Kidney (tissue), 14 donors: ENCODE data around the gene RXRG. TPM values are rescaled to one million over a fixed set of nuclear protein-coding genes. Genes with fewer than 3 reads are reported as not detected.
A peak's percentile ranks its signal among the peaks of the same experiment; 100 is the strongest.

Source experiments
- DNase-seq, 5 donors: peaks; one replicate each; pipeline ENCODE4 v3.0.0-alpha.2; 2013 to 2020
- FAIRE-seq: peaks from 2 replicates; lab custom pipeline; 2012; peaks lifted over from hg19 to GRCh38; lab: Jason Lieb, UNC
- H3K27ac ChIP-seq, 2 donors: one replicate each; pipeline ENCODE4 v1.7.0; 2013; ENCODE audit warnings: low read depth in 2 of 2, low read length in 2 of 2, inconsistent platforms in 1 of 2
- H3K27me3 ChIP-seq: one replicate; pipeline ENCODE4 v1.7.1; 2013; ENCODE audit warnings: low read length, inconsistent platforms; ENCODE audit not compliant: control insufficient read depth, insufficient read depth
- H3K36me3 ChIP-seq, 3 donors: one replicate each; pipeline versions ENCODE4 v1.7.0 to v1.7.1; 2013; ENCODE audit warnings: low read length in 3 of 3, control low read depth in 1 of 3, inconsistent platforms in 1 of 3; ENCODE audit not compliant: insufficient read depth in 3 of 3, control insufficient read depth in 2 of 3
- H3K4me1 ChIP-seq, 3 donors: one replicate each; pipeline versions ENCODE4 v1.7.0 to v1.7.1; 2013; ENCODE audit warnings: low read length in 3 of 3, inconsistent platforms in 1 of 3, low read depth in 1 of 3; ENCODE audit not compliant: control insufficient read depth in 2 of 3, insufficient read depth in 2 of 3
- H3K4me3 ChIP-seq, 3 donors: one replicate each; pipeline versions ENCODE4 v1.7.0 to v1.8.1; 2013; ENCODE audit warnings: low read length in 3 of 3, control low read depth in 1 of 3, inconsistent platforms in 1 of 3
- H3K9ac ChIP-seq, 3 donors: one replicate each; pipeline versions ENCODE4 v1.7.0 to v1.7.1; 2013; ENCODE audit warnings: low read length in 3 of 3, control low read depth in 1 of 3, inconsistent platforms in 1 of 3
- H3K9me3 ChIP-seq, 3 donors: one replicate each; pipeline versions ENCODE4 v1.7.0 to v1.7.1; 2013; ENCODE audit warnings: low read length in 3 of 3, control low read depth in 1 of 3, inconsistent platforms in 1 of 3; ENCODE audit not compliant: control insufficient read depth in 2 of 3, insufficient read depth in 1 of 3
- intact Hi-C: fragments of 100-400 bp; cut with DNase I; formaldehyde crosslinking; loops from one replicate; pipeline ENCODE4 v1.11.1; 2022
- polyA plus RNA-seq: library from polyadenylated mRNA; stranded (reverse); fragments of 350-450 nt; fragmentation: Illumina TruSeq; extraction: RNeasy Lipid Tissue Mini Kit (QIAGEN cat#74804); gene quantifications from one replicate; pipeline ENCODE4 v1.2.3, GENCODE V29; 2014; ENCODE audit warnings: low read depth, low replicate concordance; ENCODE audit not compliant: insufficient read depth
- total RNA-seq: library from RNA; stranded (reverse); fragmentation: NEBNext Ultra II Directional; extraction: Animal tissue kit (Norgen Biotek cat#: 25700); gene quantifications from one replicate; pipeline ENCODE4 v1.2.1, GENCODE V29; 2021
- TF ChIP-seq, protein P1 (sequence below): IDR thresholded peaks from 3 replicates; pipeline ENCODE4 v1.5.1; 2012; ENCODE audit warnings: mild to moderate bottlenecking, moderate library complexity, borderline replicate concordance; ENCODE audit not compliant: insufficient read depth; ENCODE audit errors: extremely low read depth
- donor health status: control.
- donor health status: control.
- donor health status: control.
- donor health status: control.
- donor health status: control.
- donor health status: DM: yes; HTN: yes; CAD: no.
- donor health status: Normal renal cell carcinoma (clear cell type).

Gene RXRG
- total and polyA plus RNA-seq, 2 donors from 2014 or later = 0.39 to 0.44 TPM

DNA sequence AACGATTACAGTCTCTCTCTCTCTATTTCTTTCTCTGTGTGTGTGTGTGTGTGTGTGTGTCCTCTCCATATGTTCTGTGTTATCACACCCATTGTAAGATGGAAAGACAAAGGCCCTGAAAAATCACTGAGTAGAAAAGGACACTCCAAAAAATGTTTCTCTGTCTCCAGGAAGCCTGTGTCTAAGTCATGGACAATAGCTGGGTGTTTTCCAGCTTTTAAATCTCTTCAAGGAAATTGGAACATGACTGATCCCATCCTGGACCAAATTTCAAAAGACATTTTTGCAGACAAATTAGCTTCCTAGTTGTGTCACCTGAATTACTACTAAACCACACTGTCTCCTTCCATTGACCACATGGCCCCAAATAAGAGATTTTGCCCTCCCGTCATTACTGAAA is 57.4 kb downstream of the RXRG start:
- no peak overlapping the region for H3K4me3 ChIP-seq
- DNase-seq (peak in 1 of 5 donors; percentile 26), FAIRE-seq (no peak)
- H3K4me1 ChIP-seq = no peaks in the 10 kb centered on the region
- no peaks in the 10 kb centered on the region for H3K36me3 ChIP-seq
- no peaks in the 10 kb centered on the region for H3K9me3 ChIP-seq
- H3K27me3 ChIP-seq = no peaks in the 10 kb centered on the region
- TF ChIP-seq, protein P1, sequence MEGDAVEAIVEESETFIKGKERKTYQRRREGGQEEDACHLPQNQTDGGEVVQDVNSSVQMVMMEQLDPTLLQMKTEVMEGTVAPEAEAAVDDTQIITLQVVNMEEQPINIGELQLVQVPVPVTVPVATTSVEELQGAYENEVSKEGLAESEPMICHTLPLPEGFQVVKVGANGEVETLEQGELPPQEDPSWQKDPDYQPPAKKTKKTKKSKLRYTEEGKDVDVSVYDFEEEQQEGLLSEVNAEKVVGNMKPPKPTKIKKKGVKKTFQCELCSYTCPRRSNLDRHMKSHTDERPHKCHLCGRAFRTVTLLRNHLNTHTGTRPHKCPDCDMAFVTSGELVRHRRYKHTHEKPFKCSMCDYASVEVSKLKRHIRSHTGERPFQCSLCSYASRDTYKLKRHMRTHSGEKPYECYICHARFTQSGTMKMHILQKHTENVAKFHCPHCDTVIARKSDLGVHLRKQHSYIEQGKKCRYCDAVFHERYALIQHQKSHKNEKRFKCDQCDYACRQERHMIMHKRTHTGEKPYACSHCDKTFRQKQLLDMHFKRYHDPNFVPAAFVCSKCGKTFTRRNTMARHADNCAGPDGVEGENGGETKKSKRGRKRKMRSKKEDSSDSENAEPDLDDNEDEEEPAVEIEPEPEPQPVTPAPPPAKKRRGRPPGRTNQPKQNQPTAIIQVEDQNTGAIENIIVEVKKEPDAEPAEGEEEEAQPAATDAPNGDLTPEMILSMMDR = no peak
- H3K27ac ChIP-seq = no peak overlapping the region
- H3K9ac ChIP-seq = no peak overlapping the region
- intact Hi-C loops = no loop called here

DNA sequence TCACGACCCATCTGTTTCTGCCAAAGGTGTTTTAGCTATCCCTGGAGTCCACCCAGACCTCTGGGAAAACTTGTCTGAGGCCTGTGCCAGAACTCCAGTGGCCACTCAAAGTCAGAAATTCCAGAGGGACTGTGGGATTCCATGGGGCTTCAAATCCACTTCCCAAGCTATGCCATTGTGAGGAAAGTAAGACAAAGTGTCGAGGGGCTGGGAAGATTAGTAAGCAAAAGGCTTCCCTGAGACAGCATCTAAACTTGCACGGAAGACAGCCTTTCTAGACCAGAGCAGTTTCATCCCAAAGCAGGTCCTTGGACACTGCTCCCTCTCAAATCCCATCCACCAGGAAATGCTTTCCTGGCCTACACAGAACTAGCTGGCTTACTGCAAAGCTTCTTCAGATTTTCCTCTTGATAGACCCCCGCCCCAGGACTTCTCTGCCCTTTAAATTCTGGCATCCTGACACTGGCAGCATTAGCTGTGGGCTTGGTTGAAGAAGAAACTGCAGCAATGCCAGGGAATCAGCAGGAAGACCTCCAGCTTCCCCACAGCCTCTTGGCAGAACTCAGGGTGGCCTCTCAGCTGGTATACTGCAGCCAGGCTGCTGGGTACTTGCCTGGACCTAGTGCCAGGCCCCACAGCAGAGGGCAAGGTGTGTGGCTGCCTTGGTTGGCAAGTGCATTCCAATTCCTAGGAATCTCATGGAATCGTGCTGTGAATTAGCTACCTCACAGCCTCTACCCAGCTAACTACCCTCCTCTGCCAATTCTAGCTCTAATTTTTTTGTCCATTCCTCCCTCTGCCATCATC is 61.1 kb downstream of the RXRG start:
- Histone ChIP-seq H3K9ac (no peak overlapping the region), H3K4me1 (no peaks in the 10 kb centered on the region), H3K9me3 (no peaks in the 10 kb centered on the region), H3K27me3 (no peaks in the 10 kb centered on the region), H3K4me3 (no peak overlapping the region), H3K36me3 (no peaks in the 10 kb centered on the region), H3K27ac (no peak overlapping the region)
- DNase-seq (no peak), FAIRE-seq (no peak)
- TF ChIP-seq, protein P1 = no peak
- intact Hi-C loops = no loop called here

DNA sequence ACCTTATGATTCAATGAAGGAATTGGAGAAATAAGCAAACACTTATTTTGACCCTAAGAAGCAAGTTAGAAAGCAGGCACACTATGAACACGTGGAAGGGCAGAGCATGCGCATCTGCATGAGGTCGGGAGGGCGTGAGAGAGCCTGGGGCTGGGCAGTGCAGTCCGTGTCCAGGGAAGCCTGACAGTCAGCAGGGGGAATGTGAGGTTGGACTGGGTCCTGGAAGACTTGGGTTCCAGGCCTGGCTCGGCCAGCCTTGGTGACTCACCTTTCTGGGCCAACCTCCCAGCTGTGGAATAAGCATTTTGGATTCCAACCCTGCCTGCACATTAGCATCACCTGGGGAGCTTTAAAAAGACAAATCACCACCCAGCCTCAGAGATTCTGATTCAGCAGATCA is 61.9 kb downstream of the RXRG start:
- Histone ChIP-seq H3K27me3 (no peaks in the 10 kb centered on the region), H3K4me3 (no peak overlapping the region), H3K9ac (no peak overlapping the region), H3K27ac (no peak overlapping the region), H3K4me1 (no peaks in the 10 kb centered on the region), H3K36me3 (no peaks in the 10 kb centered on the region), H3K9me3 (no peaks in the 10 kb centered on the region)
- TF ChIP-seq, protein P1 = no peak
- DNase-seq = no peak
- intact Hi-C loops = no loop called here
- FAIRE-seq = no peak
